CD4-positive, alpha-beta T cell treated with Interleukin-15 for 1 hour (primary cell): ENCODE data around the gene DEK.
"Not testable (repeated sequence)": the region's sequence is repeated elsewhere in the genome, so short reads cannot be mapped to it uniquely, and the experiment has no call there.

ENCODE experiments used
- DNase-seq: peaks from one replicate; pipeline ENCODE4 v3.0.0-alpha.2; 2020

Gene DEK

DNA sequence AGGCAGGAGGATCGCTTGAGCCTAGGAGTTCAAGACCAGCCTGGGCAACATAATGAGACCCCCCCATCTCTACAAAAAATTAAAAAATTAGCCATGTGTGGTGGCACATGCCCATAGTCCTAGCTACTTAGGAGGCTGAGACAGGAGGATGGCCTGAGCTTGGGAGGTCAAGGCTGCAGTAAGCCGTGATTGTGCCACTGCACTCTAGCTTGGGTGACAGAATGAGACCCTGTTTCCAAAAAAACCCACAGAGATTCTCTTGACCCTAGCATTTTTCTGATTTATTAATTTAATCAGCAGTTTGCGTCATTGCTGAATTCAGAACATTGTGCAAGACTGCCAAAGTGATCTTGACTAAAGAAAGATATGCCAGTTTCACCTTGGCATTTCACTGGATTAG is 72.3 kb downstream of the DEK start:
- DNase-seq = no peak

GRCh38 chr6:18189196-18189595 is 75.1 kb downstream of the DEK start:
- DNase-seq = no peak

- DNase-seq = no peak
Observed at GRCh38 chr6:18187701-18188100, 76.6 kb downstream of the DEK start.

DNA sequence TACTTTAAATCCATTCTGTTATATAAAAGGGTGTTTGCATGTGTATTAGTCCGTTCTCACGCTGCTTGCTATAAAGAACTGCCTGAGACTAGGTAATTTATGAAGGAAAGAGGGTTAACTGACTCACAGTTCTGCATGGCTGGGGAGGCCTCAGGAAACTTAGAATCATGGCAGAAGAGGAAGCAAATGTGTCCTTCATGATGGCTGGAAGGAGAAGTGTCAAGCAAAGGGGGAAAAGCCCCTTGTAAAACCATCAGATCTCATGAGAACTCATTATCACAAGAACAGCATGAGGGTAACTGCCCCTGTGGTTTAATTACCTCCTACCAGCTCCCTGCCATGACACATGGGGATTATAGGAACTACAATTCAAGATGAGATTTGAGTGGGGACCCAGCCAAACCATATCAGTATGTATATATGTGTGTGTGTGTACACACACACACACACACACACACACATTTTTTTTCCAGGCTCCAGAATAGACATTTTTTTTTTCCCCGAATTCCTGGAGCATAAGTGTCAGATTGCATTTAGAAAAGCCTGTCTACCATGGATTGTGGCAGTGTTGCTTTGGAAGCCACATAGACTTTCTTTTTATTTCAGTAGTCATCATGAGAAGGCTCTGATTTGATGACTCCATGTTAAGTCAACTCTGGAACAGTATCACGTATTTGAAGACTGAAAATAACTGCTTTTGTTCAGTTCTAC is 77.6 kb downstream of the DEK start:
- peak; percentile 24 for DNase-seq

DNA sequence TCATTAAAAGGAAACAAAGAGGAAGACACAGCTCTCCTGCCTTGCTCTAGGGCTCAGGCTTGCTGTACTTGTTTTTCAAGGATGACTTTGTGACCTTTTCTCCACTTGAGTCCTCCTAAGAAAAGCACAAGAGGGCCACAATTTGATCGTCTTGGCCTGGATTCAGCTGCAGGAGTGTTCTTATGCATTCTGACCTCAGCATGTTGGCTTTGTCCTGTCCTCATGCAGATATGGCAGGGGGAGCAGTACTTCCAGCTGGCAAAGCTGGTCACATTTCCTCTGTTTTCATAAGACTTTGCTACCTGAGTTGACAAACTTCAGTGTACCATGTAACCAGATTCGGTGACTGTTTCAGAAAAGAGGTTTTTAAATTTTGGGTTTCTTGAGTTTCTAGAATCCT is 78.3 kb downstream of the DEK start:
- DNase-seq = no peak

- no peak for DNase-seq
Observed at GRCh38 chr6:18185624-18186023, 78.7 kb downstream of the DEK start.

DNA sequence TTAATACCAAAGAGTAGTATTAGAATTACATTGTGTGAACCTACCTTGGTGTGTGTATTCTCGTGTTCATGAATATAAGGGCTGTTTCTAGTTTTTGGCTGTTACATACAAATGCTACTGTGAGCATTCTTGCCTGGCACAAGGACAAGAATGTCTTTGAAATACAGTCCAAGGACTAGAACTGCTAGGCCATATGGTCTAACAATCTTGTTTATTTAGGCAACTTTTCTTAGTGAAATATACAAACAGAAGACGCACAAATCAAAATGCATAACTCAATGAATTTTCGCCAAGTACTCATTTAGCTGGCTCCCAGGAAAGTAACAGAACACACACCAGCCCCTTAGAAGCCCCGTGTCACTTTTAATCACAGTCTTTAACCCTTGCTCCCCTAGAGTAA is 80.6 kb downstream of the DEK start:
- DNase-seq = no peak

GRCh38 chr6:18182568-18182967 is 81.8 kb downstream of the DEK start:
- no peak for DNase-seq

DNA sequence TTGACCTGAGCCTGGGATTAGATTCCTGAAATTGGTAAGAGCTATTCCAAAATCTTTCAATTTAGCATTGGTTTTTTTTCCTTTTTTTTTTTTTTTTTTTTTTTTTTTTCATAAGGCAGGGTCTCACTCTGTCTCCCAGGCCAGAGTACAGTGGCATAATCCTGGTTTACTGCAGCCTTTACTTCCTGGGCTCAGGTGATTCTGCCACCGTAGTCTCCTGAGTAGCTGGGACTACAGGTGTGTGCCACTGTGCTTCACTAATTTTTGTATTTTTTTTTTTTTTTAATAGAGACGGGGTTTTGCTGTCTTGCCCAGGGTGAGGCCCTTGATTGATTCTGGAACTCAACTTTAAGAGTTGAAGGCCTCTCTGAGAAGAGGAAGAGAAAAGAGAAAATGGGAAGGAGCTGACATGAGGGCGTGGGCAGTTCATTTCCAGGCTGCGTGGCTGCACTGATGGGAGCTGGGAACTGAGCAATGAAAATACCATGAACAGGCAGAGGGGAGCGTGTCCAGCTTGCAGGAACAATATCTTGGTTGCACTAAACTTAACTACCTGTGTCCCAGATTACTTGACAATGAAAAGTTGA is 84.5 kb downstream of the DEK start:
- peak; percentile 17 for DNase-seq

DNA sequence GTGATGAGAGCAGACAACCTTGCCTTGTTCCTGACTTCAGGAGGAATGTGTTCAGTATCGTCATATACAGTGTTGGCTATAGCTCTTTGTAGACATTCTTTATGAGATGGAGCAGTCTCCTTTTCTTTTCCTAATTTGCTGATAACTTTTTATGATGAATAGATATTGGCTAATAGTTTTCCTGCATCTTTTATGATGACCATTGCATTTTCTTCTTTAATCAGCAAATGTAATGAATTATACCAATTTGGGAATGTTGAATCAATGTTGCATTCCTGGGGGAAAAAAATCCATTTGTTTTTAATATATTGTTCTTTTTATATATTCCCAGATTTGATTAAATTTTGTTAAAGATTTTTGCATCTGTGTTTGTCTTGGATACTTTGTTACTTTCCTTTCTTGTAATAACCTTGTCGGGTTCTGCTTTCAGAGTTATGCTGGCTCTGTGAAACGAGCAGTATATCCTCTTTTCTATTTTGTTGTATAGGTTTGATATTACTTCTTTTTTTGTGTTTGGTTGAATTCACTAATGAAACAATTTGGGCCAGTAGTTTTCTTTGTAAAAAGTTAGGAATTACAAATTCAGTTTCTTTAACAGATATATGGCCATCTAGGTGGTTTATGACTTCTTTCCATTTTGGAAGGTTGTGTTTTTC is 85.2 kb downstream of the DEK start:
- DNase-seq = no peak

DNA sequence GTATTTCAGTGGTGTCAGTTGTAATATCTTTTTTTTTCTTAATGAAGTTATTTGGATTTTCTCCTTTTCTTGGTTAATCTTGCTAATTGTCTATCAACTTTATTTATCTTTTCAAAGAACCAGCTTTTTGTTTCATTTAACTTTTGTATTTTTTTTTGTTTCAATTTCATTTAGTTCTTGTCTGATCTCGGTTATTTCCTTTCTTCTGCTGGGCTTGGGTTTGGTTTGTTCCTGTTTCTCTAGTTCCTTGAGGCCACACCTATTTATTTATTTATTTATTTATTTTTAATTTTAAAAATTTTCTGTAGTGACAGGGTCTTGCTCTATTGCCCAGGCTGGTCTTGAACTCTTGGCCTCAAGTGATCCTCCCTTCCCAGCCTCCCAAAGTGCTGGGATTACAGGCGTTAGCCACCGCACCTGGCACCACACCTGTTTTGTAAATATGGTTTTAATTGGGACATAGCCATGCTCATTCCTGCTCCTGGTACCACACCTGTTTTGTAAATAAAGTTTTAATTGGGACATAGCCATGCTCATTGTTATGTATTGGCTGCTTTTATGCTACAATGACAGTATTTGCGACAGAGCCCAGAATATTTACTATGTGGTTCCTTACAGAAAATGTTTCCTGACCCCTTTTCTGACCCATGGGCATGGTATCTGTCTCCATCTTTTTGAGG is 86.9 kb downstream of the DEK start:
- no peak for DNase-seq

DNA sequence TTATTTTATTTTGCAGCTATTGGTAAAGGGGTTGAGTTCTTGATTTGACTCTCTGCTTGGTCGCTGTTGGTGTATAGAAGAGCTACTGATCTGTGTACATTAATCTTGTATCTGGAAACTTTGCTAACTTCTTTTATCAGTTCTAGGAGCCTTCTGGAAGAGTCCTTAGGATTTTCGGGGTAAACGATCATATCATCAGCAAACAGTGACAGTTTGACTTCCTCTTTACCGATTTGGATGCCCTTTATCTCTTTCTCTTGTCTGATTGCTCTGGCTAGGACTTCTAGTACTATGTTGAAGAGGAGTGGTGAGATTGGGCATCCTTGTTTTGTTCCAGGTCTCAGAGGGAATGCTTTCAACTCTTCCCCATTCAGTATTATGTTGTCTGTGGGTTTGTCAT is 88.1 kb downstream of the DEK start:
- not testable (repeated sequence) for DNase-seq
